SJCRH30 (cell line): ENCODE data around the gene EIF4A2. TPM values are rescaled to one million over a fixed set of nuclear protein-coding genes. Genes with fewer than 3 reads are reported as not detected.
A peak's percentile ranks its signal among the peaks of the same experiment; 100 is the strongest.

Experiments
- DNase-seq, 2 experiments: peaks; one replicate each; pipeline ENCODE4 v3.0.0-alpha.2; 2015 to 2020
- H3K27ac ChIP-seq: fragments of 250-450 bp; sonication (Bioruptor Pico); 2 replicates; pipeline ENCODE4 v1.5.1; 2020; ENCODE audit warnings: mild to moderate bottlenecking, moderate library complexity
- H3K27me3 ChIP-seq: fragments of 250-450 bp; sonication (Bioruptor Pico); 2 replicates; pipeline ENCODE4 v1.5.1; 2020; ENCODE audit warnings: mild to moderate bottlenecking, moderate library complexity
- H3K36me3 ChIP-seq: fragments of 250-450 bp; sonication (Bioruptor Pico); 2 replicates; pipeline ENCODE4 v1.5.1; 2020; ENCODE audit warnings: mild to moderate bottlenecking, moderate library complexity
- H3K4me1 ChIP-seq: fragments of 250-450 bp; sonication (Bioruptor Pico); 2 replicates; pipeline ENCODE4 v1.5.1; 2020; ENCODE audit warnings: mild to moderate bottlenecking, moderate library complexity
- H3K4me3 ChIP-seq: fragments of 250-450 bp; sonication (Bioruptor Pico); 2 replicates; pipeline ENCODE4 v1.5.1; 2020; ENCODE audit warnings: mild to moderate bottlenecking, moderate library complexity
- H3K9me3 ChIP-seq: fragments of 250-450 bp; sonication (Bioruptor Pico); replicated peaks from 2 replicates; pipeline ENCODE4 v1.5.1; 2020; ENCODE audit warnings: mild to moderate bottlenecking, moderate library complexity
- total RNA-seq: library from RNA; depleted of rRNA; stranded (reverse); fragments of >200 nt; shearing (Covaris generic); gene quantifications from 2 replicates; pipeline ENCODE4 v1.2.3, GENCODE V29; 2014; rRNA removed

EIF4A2 gene
- 261 and 315 TPM in 2 replicates for total RNA-seq

DNA sequence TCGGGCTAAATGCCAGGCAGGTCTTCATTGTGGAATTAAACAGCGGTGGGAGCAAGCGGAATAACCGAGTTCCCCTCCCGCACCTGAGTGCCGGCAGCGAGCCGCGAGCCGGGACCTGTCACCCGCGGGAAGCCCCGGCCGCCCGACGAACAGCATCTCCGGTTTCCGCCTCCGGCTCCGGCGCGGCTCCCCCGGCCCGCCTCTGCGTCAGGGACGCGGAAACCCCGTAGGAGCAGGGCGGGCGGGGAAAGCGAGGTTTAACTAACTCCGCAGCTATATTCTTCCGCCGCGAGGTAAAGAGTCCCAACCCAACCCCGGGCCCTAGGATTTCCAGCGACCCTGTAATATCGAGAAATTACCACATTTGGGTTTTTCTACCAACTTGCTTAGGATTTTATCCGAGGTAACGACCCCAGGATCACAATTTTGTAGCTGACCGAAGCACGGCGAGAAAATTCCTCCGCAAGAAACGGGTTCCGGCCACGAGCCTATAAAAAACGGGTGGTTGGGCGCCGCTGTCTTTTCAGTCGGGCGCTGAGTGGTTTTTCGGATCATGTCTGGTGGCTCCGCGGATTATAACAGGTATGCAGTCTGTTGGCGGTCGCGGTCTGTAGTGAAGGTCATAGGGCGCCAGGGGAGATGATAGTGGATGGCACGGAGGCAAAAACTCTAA lies at the start of gene EIF4A2:
TSS of gene EIF4A2 (plus strand) at position 520 of the 673 bp plus-strand sequence. CDS start at position 554, 34 bp downstream.
- H3K9me3 ChIP-seq, result no peaks in the 10 kb centered on the region
- DNase-seq, result peak; percentile 80 to 87

DNA sequence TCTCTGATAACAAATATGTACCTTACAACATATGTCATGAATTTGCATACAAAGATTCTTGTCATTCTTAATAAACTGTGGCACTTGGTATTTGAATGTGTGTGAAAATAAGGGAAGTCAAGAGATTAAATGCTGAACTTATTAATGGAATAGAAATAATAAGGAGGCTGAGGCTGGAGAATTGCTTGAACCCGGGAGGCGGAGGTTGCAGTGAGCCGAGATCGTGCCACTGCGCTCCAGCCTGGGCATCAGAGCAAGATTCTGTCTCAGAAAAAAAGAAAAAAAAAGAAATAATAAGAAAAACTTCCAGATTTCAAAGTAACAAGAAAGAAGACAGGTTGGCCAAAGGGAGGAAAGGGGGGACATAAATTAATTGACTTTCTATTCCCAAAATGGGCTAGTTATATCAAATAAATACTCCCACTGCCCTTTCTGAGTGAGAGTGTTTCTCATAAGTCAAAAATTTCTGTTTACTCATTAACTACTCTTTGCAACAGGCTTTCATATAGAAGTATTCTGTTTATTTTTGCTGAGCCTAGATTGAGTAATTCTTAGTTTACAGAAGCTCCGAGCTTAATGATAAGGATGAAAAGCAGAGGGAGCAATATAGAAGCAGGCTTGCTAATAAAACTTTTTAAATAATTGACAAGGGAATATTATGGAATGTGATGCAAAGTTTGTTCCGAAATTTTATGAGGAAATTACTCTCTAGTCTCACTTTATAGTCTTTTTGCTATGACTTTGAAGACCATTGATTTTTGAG lies 40.6 kb upstream of the EIF4A2 start:
- H3K4me1 ChIP-seq, result no peaks in the 10 kb centered on the region
- DNase-seq, result no peak
- H3K9me3 ChIP-seq, result no peaks in the 10 kb centered on the region
- H3K36me3 ChIP-seq, result no peaks in the 10 kb centered on the region
- H3K27ac ChIP-seq, result no peak overlapping the region
- H3K27me3 ChIP-seq, result no peaks in the 10 kb centered on the region
- no peak overlapping the region for H3K4me3 ChIP-seq

More for the DNA sequence above, at the start of gene EIF4A2:
- Histone ChIP-seq H3K36me3 (peaks cover 47% of the 10 kb centered on the region), H3K4me1 (peaks cover 12% of the 10 kb centered on the region; the same call in 1 of the 2 replicates), H3K27ac (peak within 1 kb of the TSS; percentile 98), H3K27me3 (no peaks in the 10 kb centered on the region), H3K4me3 (peak within 1 kb of the TSS; percentile 87)

- H3K27ac ChIP-seq, result no peak overlapping the region
- H3K4me1 ChIP-seq, result no peaks in the 10 kb centered on the region
- no peaks in the 10 kb centered on the region for H3K36me3 ChIP-seq
- no peak for DNase-seq
- H3K4me3 ChIP-seq, result no peak overlapping the region
- no peaks in the 10 kb centered on the region for H3K27me3 ChIP-seq
- H3K9me3 ChIP-seq, result no peaks in the 10 kb centered on the region
These were observed 39.7 kb upstream of the EIF4A2 start for GRCh38 chr3:186743666-186744065.

DNA sequence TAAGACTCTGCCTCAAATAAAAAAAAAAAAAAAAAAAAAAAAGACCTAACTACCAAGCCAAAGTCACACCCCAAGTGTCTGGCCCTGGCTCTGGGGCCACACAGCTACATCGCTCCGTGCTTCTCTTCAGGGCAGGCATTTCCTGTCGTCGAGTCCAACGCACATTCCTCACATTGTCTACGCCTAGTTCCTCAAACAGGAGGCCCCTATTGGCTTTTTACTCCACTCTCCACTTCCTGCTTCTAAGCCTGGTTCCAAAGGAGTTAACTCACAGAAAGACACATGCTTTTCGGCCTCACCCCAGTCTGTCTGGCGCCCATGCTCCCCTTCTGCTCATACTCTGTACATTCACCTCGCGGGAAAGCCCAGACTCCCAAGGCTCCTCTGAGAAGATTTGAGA lies 37.4 kb upstream of the EIF4A2 start:
- H3K27me3 ChIP-seq, result no peaks in the 10 kb centered on the region
- no peak overlapping the region for H3K27ac ChIP-seq
- no peaks in the 10 kb centered on the region for H3K4me1 ChIP-seq
- H3K9me3 ChIP-seq, result no peaks in the 10 kb centered on the region
- H3K36me3 ChIP-seq, result no peaks in the 10 kb centered on the region
- H3K4me3 ChIP-seq, result no peak overlapping the region
- DNase-seq, result peak; percentile 42 to 55

DNA sequence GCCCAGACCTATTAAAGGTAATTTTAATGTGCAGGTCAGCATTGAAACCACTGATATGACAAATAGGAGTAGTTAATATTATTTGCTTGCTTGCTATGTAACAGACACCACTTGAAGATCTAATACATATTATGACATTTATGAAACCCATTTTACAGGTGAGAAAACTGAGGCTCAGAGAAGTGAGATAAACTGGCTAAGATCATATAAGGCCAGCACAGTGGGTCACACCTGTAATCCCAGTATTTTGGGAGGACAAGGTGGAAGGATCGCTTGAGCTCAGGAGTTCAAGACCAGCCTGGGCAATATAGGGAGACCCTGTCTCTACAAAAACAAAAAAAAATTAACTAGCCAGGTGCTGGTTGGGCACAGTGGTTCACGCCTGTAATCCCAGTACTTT lies 33.1 kb upstream of the EIF4A2 start:
- no peaks in the 10 kb centered on the region for H3K27me3 ChIP-seq
- DNase-seq, result no peak
- H3K9me3 ChIP-seq, result no peaks in the 10 kb centered on the region
- no peak overlapping the region for H3K27ac ChIP-seq
- no peak overlapping the region for H3K4me3 ChIP-seq
- no peaks in the 10 kb centered on the region for H3K36me3 ChIP-seq
- no peaks in the 10 kb centered on the region for H3K4me1 ChIP-seq

GRCh38 chr3:186751480-186751879 lies 31.9 kb upstream of the EIF4A2 start:
- Histone ChIP-seq H3K4me3 (no peak overlapping the region), H3K9me3 (no peaks in the 10 kb centered on the region), H3K36me3 (no peaks in the 10 kb centered on the region), H3K27me3 (no peaks in the 10 kb centered on the region), H3K4me1 (no peaks in the 10 kb centered on the region), H3K27ac (no peak overlapping the region)
- no peak for DNase-seq

DNA sequence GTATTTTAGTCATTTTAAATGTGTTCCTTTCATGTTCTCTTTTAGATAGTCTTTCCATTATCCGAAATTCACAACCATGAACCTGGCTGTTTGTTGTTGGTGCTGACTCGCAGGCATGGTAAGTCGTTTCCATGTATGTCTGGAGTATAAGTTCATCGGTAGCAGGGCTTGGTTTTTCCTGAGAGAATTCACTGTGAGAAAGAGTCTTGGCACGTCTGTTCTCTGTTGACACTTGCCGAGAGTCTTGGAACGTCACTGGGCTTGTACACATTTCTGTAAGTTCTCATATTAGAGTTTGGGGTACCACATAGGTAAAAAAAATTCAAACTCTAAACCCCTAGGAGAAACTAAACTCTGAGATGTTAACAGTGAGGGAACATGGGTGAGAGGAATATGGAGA lies 29.4 kb upstream of the EIF4A2 start:
- H3K36me3 ChIP-seq, result no peaks in the 10 kb centered on the region
- no peaks in the 10 kb centered on the region for H3K4me1 ChIP-seq
- H3K9me3 ChIP-seq, result no peaks in the 10 kb centered on the region
- H3K4me3 ChIP-seq, result no peak overlapping the region
- no peak for DNase-seq
- no peak overlapping the region for H3K27ac ChIP-seq
- no peaks in the 10 kb centered on the region; the same call in 1 of the 2 replicates for H3K27me3 ChIP-seq

DNA sequence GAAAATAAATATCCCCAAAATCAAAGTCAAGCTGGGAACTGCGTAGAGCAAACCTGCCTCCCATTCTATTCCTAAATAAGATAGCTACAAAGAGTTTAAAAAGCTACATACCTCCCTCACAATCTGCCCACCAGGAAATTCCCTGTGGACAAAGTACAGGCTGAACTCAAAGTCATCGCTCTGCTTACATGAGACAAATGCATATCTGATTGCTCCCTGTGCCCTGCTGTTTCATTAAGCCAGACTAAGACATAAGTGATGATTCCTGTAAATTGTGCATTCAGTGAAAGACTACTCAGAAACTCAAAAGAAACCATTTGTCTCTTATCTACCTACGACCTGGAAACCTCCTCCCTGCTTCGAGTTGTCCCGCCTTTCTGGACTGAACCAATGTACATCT lies 28.5 kb upstream of the EIF4A2 start:
- no peak overlapping the region for H3K27ac ChIP-seq
- no peaks in the 10 kb centered on the region for H3K9me3 ChIP-seq
- no peak for DNase-seq
- no peaks in the 10 kb centered on the region; the same call in 1 of the 2 replicates for H3K27me3 ChIP-seq
- H3K4me1 ChIP-seq, result no peaks in the 10 kb centered on the region
- H3K36me3 ChIP-seq, result no peaks in the 10 kb centered on the region
- no peak overlapping the region for H3K4me3 ChIP-seq

GRCh38 chr3:186757214-186757613 lies 26.2 kb upstream of the EIF4A2 start:
- Histone ChIP-seq H3K27me3 (no peaks in the 10 kb centered on the region; the same call in 1 of the 2 replicates), H3K4me3 (no peak overlapping the region), H3K4me1 (no peaks in the 10 kb centered on the region), H3K9me3 (no peaks in the 10 kb centered on the region), H3K36me3 (no peaks in the 10 kb centered on the region), H3K27ac (no peak overlapping the region)
- DNase-seq, result no peak

- H3K27ac ChIP-seq, result no peak overlapping the region
- DNase-seq, result no peak
- no peaks in the 10 kb centered on the region for H3K36me3 ChIP-seq
- no peak overlapping the region for H3K4me3 ChIP-seq
- no peaks in the 10 kb centered on the region; the same call in 1 of the 2 replicates for H3K27me3 ChIP-seq
- H3K4me1 ChIP-seq, result no peaks in the 10 kb centered on the region
- no peaks in the 10 kb centered on the region for H3K9me3 ChIP-seq
These were observed 25.6 kb upstream of the EIF4A2 start for GRCh38 chr3:186757686-186758220.

DNA sequence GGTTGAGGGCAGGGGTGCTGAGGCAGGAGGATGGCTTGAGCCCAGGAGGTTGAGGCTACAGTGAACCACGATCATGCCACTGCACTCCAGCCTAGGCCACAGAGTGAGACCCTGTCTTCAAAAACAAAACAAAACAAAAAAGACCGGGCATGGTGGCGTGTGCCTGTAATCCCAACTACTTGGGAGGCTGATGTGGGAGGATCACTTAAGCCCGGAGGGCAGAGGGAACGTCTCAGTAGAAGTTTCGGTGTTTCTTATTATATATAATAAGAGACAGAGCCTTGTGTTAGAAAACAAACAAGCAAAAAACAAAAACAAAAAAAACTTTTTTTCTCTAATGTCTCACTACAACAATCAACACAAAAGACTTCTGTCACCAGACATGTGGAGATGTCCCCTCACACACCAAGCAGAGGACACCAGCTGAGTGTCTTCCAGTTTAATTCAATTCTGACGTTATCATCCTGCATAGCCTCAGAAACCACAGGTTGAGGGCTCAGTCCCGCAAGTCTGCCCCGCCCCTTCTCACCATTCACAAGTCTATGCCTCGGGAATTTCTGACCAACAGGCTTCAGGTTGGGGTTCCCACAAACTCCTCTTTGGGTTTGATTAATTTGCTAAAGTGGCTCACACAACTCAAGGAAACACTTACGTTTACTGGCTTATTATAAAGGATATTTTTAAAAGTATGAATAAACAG lies 24.0 kb upstream of the EIF4A2 start:
- Histone ChIP-seq H3K4me3 (no peak overlapping the region), H3K4me1 (no peaks in the 10 kb centered on the region), H3K27ac (no peak overlapping the region), H3K9me3 (no peaks in the 10 kb centered on the region), H3K36me3 (no peaks in the 10 kb centered on the region), H3K27me3 (no peaks in the 10 kb centered on the region; the same call in 1 of the 2 replicates)
- DNase-seq, result peak in 1 of 2 experiments; percentile 2

GRCh38 chr3:186760141-186760833 lies 23.1 kb upstream of the EIF4A2 start:
- no peak for DNase-seq
- no peaks in the 10 kb centered on the region; the same call in 1 of the 2 replicates for H3K27me3 ChIP-seq

DNA sequence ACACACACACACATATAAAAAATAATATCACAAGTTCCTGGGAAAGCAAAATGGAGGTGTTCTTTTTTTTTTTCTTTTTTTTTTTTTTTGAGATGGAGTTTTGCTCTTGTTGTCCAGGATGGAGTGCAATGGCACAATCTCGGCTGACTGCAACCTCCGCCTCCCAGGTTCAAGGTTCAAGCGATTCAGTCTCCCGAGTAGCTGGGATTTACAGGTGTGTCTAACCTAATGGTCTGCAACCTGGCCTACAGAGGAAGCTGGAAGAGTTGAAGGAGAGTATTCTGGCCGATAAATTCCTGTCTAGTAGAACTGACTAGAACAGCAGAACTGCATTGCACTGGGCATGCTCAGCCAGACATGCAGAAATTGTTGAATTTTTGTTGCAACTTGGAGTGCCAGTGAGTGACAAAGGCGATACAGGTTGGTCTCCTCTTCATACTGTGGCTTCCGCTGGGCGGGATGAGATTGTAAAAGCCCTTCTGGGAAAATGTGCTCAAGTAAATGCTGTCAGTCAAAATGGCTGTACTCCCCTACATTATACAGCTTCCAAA lies 22.4 kb upstream of the EIF4A2 start:
- no peak overlapping the region for H3K27ac ChIP-seq
- H3K27me3 ChIP-seq, result no peaks in the 10 kb centered on the region; the same call in 1 of the 2 replicates
- DNase-seq, result no peak
- H3K4me3 ChIP-seq, result no peak overlapping the region
- no peaks in the 10 kb centered on the region for H3K4me1 ChIP-seq
- H3K9me3 ChIP-seq, result no peaks in the 10 kb centered on the region
- H3K36me3 ChIP-seq, result no peaks in the 10 kb centered on the region

More at GRCh38 chr3:186760141-186760833, 23.1 kb upstream of the EIF4A2 start:
- no peak overlapping the region for H3K27ac ChIP-seq
- H3K4me1 ChIP-seq, result no peaks in the 10 kb centered on the region
- H3K4me3 ChIP-seq, result no peak overlapping the region
- H3K9me3 ChIP-seq, result no peaks in the 10 kb centered on the region
- H3K36me3 ChIP-seq, result no peaks in the 10 kb centered on the region

GRCh38 chr3:186772281-186772694 lies 11.1 kb upstream of the EIF4A2 start:
- Histone ChIP-seq H3K9me3 (no peaks in the 10 kb centered on the region), H3K4me3 (peak overlapping the region; percentile 39)

More at GRCh38 chr3:186772281-186772694, 11.1 kb upstream of the EIF4A2 start:
- Histone ChIP-seq H3K27me3 (no peaks in the 10 kb centered on the region), H3K36me3 (no peaks in the 10 kb centered on the region), H3K27ac (no peak overlapping the region; the same call in 1 of the 2 replicates), H3K4me1 (no peaks in the 10 kb centered on the region)
- no peak for DNase-seq
